Heart left ventricle (tissue), 16 donors: ENCODE measurements around the gene BMPR1A. TPM values are rescaled to one million over a fixed set of nuclear protein-coding genes. Genes with fewer than 3 reads are reported as not detected.

ENCODE experiments used
- ATAC-seq, 4 donors: fragments of 200-7000 bp; cut with Tn5 transposase; one replicate each; pipeline ENCODE4 v1.9.1; 2020 to 2022; ENCODE audit warnings: moderate library complexity in 4 of 4, mild to moderate bottlenecking in 3 of 4, moderate number of reproducible peaks in 1 of 4
- DNase-seq, 5 donors: peaks; one replicate each; pipeline ENCODE4 v3.0.0-alpha.2; 2020
- H3K27ac ChIP-seq, 12 donors: fragments of 200-600 bp; sonication (generic) in 4 of 12; one replicate each; pipeline versions ENCODE4 v1.5.0 to v1.8.0; 2016 to 2022; ENCODE audit warnings: mild to moderate bottlenecking in 2 of 12
- H3K27me3 ChIP-seq, 9 donors: fragments of 200-600 bp; sonication (generic) in 2 of 9; one replicate each; pipeline versions ENCODE4 v1.5.1 to v1.8.0; 2016 to 2022; ENCODE audit warnings: mild to moderate bottlenecking in 3 of 9
- H3K36me3 ChIP-seq, 9 donors: fragments of 200-600 bp; sonication (generic) in 2 of 9; one replicate each; pipeline versions ENCODE4 v1.5.0 to v1.8.0; 2018 to 2022; ENCODE audit warnings: mild to moderate bottlenecking in 2 of 9
- H3K4me1 ChIP-seq, 12 donors: fragments of 200-600 bp; sonication (generic) in 4 of 12; one replicate each; pipeline versions ENCODE4 v1.5.0 to v1.8.0; 2016 to 2022; ENCODE audit warnings: mild to moderate bottlenecking in 3 of 12
- H3K4me3 ChIP-seq, 12 donors: fragments of 200-600 bp; sonication (generic) in 4 of 12; one replicate each; pipeline versions ENCODE4 v1.5.0 to v1.8.0; 2017 to 2022; ENCODE audit warnings: mild to moderate bottlenecking in 9 of 12, moderate library complexity in 4 of 12
- H3K9me3 ChIP-seq, 12 donors: fragments of 200-600 bp; sonication (generic) in 4 of 12; one replicate each; pipeline versions ENCODE4 v1.5.0 to v1.8.0; 2016 to 2022; ENCODE audit warnings: mild to moderate bottlenecking in 1 of 12
- POLR2A ChIP-seq, 2 donors: fragments of 450-650 bp; IDR thresholded peaks; one replicate each; pipeline ENCODE4 v1.6.1; 2017; ENCODE audit warnings: antibody characterized with exemption in 2 of 2, mild to moderate bottlenecking in 2 of 2, moderate library complexity in 2 of 2
- whole genome bisulfite sequencing, 4 donors: extraction: QIAGEN DNeasy Blood & Tissue Kit in 2 of 4; methylation state at CpG; one replicate each; pipeline versions ENCODE4 v1.1.5 to v1.1.7; 2013 to 2018; 5-methylcytosine and 5-hydroxymethylcytosine counted together
- intact Hi-C, 10 donors: fragments of 100-400 bp; cut with DNase I; formaldehyde crosslinking; loops; one replicate each; pipeline versions ENCODE4 v1.11.1 to v1.14.2; 2022
- polyA plus RNA-seq, 2 donors: library from polyadenylated mRNA; stranded (reverse); fragments of 200-250 nt; gene quantifications; one replicate each; pipeline ENCODE4 v1.2.3, GENCODE V29; 2013
- total RNA-seq, 9 donors: library from RNA; depleted of rRNA in 2 of 9; stranded (reverse); fragments of >200 nt in 2 of 9; fragmentation: NEBNext Ultra II Directional in 3 of 9; extraction: Animal tissue kit (Norgen Biotek cat#: 25700) in 3 of 9; gene quantifications; one replicate each; pipeline versions ENCODE4 v1.1.0 to v1.2.4, GENCODE V29; 2016 to 2023
- TF ChIP-seq, protein P1 (sequence below), 12 donors: fragments of 200-600 bp; sonication (generic) in 4 of 12; IDR thresholded peaks; one replicate each; pipeline versions ENCODE4 v1.5.0 to v1.8.0; 2018 to 2022; ENCODE audit warnings: antibody characterized with exemption in 12 of 12, mild to moderate bottlenecking in 5 of 12
- donor health status: ischemic (EF 13 %, LVEDD 7.1; RV severe dilation, severe dysfunction).
- donor health status: healthy with polysubstance abuse.
- donor health status: DM: no; HTN: yes; CAD: no.
- donor health status: DM: no; HTN: no; CAD: no.
- donor health status: ischemic (EF 25% LVEDD 6.9; RV normal size, moderate dysfunction).
- donor health status: ischemic (EF 25% LVEDD 5.7; RV mildly dilated, moderate dysfunction).
- donor health status: healthy.
- donor health status: DM: yes; HTN: yes; CAD: no.
- donor health status: ischemic (EF 35%, LVEDD 5.7; RV mildly dilated, moderate dysfunction).
- donor health status: nonischemic (EF 11% LVEDD 7.7; RV severe dilation, severe dysfunction).
- donor health status: DM: yes; HTN: yes; CAD: no.
- donor health status: PGD.
- donor health status: ischemic (EF 29% LVEDD 5.4; RV normal size, mild dysfunction).
- donor health status: nonischemic (EF 23%, LVEDD 6.1; RV moderate dilation, normal function).

BMPR1A gene
- total and polyA plus RNA-seq, 11 donors: 6.3 to 72.0 (median 40.1) TPM

DNA sequence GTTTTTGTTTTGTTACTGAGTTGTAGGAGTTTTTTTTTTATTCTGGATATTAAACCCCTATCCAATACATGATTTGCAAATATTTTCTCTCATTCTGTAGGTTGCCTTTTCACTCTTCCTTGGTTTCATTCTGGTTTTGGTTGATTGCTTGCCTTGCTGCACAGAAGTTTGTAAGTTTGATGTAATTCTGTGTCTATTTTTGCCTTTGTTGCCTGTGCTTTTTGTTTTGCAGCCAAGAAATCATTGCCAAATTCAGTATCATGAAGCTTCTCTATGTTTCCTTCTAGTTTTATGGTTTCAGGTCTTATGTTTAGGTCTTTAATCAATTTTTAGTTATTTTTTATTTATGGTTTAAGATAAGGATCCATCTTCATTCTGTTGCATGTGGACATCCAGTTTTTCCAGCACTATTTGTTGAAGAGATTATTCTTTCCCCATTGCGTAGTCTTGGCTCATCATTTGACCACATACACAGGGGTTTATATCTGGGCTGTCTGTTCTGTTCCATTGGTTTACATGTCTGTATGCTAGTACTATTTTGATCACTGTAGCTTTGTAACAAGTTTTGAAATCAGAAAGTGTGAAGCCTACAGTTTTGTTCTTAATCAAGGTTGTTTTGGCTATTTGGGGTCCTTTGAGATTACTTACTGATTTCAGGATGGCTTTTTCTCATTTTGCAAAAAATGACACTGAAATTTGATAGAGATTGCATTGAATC lies 26.4 kb downstream of the BMPR1A start:
- WGBS, 4 donors: 44 to 67% (median 51%) methylated on average over 1 of the region's 1 CpG
- peak; percentile 62 to 81 (median 76) for ATAC-seq

GRCh38 chr10:86785037-86785436 lies 28.6 kb downstream of the BMPR1A start:
- 90 to 93% (median 93%) methylated on average over 4 of the region's 4 CpGs for WGBS, 4 donors
- TF ChIP-seq, protein P1, sequence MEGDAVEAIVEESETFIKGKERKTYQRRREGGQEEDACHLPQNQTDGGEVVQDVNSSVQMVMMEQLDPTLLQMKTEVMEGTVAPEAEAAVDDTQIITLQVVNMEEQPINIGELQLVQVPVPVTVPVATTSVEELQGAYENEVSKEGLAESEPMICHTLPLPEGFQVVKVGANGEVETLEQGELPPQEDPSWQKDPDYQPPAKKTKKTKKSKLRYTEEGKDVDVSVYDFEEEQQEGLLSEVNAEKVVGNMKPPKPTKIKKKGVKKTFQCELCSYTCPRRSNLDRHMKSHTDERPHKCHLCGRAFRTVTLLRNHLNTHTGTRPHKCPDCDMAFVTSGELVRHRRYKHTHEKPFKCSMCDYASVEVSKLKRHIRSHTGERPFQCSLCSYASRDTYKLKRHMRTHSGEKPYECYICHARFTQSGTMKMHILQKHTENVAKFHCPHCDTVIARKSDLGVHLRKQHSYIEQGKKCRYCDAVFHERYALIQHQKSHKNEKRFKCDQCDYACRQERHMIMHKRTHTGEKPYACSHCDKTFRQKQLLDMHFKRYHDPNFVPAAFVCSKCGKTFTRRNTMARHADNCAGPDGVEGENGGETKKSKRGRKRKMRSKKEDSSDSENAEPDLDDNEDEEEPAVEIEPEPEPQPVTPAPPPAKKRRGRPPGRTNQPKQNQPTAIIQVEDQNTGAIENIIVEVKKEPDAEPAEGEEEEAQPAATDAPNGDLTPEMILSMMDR (IDR thresholded peaks at IDR 0.05): no peak
- no peak for TF ChIP-seq POLR2A (IDR thresholded peaks at IDR 0.05)
- H3K4me1 ChIP-seq: peaks cover 0 to 51% (median 24%) of the 10 kb centered on the region in 12 donors

More for the DNA sequence above, 26.4 kb downstream of the BMPR1A start:
- no peak for TF ChIP-seq POLR2A (IDR thresholded peaks at IDR 0.05)
- TF ChIP-seq, protein P1 (IDR thresholded peaks at IDR 0.05): no peak
- Histone ChIP-seq H3K9me3 (peaks cover 0 to 9% (median 0%) of the 10 kb centered on the region in 12 donors), H3K4me3 (no peak overlapping the region), H3K36me3 (no peaks in the 10 kb centered on the region), H3K4me1 (peaks cover 0 to 48% (median 23%) of the 10 kb centered on the region in 12 donors), H3K27me3 (no peaks in the 10 kb centered on the region), H3K27ac (peak overlapping the region in 9 of 12 donors; percentile 9 to 71 (median 20))
- DNase-seq: no peak
- intact Hi-C loops: no loop called here

DNA sequence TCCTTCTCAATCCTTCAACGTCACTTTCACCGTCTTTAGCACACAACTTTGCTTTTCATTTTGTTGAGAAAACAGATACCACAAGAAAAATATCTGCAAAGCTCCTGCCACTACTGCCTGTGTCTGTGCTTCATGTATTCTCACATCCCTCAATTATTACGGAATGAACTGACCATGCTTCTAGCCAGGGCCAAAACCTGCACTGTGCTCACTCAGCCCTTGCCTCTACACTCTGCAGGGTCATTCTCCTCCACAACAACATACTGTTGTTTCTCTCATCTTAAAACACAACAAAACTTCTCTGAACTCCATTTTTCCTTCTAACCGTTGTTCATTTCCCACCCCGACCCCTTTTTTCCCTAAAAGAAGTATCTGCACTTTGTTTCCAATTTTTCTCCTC lies 29.5 kb downstream of the BMPR1A start:
- TF ChIP-seq, protein P1 (IDR thresholded peaks at IDR 0.05): no peak
- TF ChIP-seq POLR2A (IDR thresholded peaks at IDR 0.05): no peak
- intact Hi-C loops: no loop called here
- 52 to 60% (median 57%) methylated on average over 5 of the region's 5 CpGs for WGBS, 4 donors
- DNase-seq (no peak), ATAC-seq (peak in 3 of 4 donors; percentile 56 to 63 (median 61))
- H3K4me3 ChIP-seq: no peak overlapping the region
- H3K4me1 ChIP-seq: peaks cover 0 to 51% (median 24%) of the 10 kb centered on the region in 12 donors
- no peaks in the 10 kb centered on the region for H3K36me3 ChIP-seq
- H3K27ac ChIP-seq: peak overlapping the region in 1 of 12 donors; percentile 40
- H3K27me3 ChIP-seq: no peaks in the 10 kb centered on the region
- peaks cover 0 to 9% (median 0%) of the 10 kb centered on the region in 12 donors for H3K9me3 ChIP-seq

More at GRCh38 chr10:86785037-86785436, 28.6 kb downstream of the BMPR1A start:
- no peaks in the 10 kb centered on the region for H3K36me3 ChIP-seq
- intact Hi-C loops: no loop called here
- peaks cover 0 to 9% (median 0%) of the 10 kb centered on the region in 12 donors for H3K9me3 ChIP-seq
- peak overlapping the region in 1 of 12 donors; percentile 40 for H3K27ac ChIP-seq
- DNase-seq: no peak
- no peaks in the 10 kb centered on the region for H3K27me3 ChIP-seq
- ATAC-seq: no peak
- no peak overlapping the region for H3K4me3 ChIP-seq

DNA sequence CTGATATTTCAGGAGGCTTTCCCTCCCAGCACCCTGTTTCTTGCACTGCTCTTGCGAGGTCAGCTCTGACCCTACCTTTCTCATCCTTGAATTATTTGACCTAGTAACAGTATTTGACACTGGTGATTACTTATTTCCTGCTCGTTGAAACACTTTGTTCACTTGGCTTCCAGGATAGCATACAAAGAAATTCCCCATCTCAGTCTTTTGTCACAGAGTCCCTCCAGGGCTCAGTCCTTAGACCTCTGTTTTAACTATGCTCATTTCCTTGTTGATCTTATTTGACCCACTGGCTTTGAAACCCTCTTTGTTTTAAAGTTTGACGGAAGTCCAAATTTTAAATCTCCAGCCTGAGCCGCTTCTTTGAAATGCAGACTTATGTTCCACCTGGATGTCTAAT lies 29.9 kb downstream of the BMPR1A start:
- WGBS, 4 donors: 29 to 38% (median 33%) methylated on average over 4 of the region's 4 CpGs
- Histone ChIP-seq H3K4me1 (peaks cover 0 to 51% (median 24%) of the 10 kb centered on the region in 12 donors), H3K27ac (peak overlapping the region in 1 of 12 donors; percentile 40)

More for the DNA sequence above, 29.9 kb downstream of the BMPR1A start:
- Histone ChIP-seq H3K4me3 (no peak overlapping the region), H3K36me3 (no peaks in the 10 kb centered on the region), H3K27me3 (no peaks in the 10 kb centered on the region), H3K9me3 (peaks cover 0 to 9% (median 0%) of the 10 kb centered on the region in 12 donors)
- DNase-seq (no peak), ATAC-seq (no peak)
- no peak for TF ChIP-seq POLR2A (IDR thresholded peaks at IDR 0.05)
- TF ChIP-seq, protein P1 (IDR thresholded peaks at IDR 0.05): no peak
- intact Hi-C loops: no loop called here
